DMS53 treated with DMSO at 0.1 percent for 48 hours (cell line): ENCODE results near the gene OR51E2.

Experiments
- DNase-seq: peaks from one replicate; lab custom pipeline; 2025; ENCODE audit not compliant: unreplicated experiment; lab: John Stamatoyannopoulos, UW

OR51E2 gene

GRCh38 chr11:4664183-4664582, 33.5 kb downstream of the OR51E2 start:
- DNase-seq: no peak

GRCh38 chr11:4662876-4663275, 34.8 kb downstream of the OR51E2 start:
- DNase-seq: no peak

- no peak for DNase-seq
These were observed 38.8 kb downstream of the OR51E2 start for GRCh38 chr11:4658629-4659445.

DNA sequence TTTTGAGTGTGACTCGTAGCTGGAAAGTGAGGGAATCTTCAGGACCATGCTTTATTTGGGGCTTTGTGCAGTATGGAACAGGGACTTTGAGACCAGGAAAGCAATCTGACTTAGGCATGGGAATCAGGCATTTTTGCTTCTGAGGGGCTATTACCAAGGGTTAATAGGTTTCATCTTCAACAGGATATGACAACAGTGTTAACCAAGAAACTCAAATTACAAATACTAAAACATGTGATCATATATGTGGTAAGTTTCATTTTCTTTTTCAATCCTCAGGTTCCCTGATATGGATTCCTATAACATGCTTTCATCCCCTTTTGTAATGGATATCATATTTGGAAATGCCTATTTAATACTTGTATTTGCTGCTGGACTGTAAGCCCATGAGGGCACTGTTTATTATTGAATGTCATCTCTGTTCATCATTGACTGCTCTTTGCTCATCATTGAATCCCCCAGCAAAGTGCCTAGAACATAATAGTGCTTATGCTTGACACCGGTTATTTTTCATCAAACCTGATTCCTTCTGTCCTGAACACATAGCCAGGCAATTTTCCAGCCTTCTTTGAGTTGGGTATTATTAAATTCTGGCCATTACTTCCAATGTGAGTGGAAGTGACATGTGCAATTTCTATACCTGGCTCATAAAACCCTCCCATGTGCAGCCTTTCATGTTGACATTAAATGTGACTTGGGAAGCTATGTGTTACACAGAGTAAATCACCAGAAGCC, 42.9 kb downstream of the OR51E2 start:
- DNase-seq: no peak

DNA sequence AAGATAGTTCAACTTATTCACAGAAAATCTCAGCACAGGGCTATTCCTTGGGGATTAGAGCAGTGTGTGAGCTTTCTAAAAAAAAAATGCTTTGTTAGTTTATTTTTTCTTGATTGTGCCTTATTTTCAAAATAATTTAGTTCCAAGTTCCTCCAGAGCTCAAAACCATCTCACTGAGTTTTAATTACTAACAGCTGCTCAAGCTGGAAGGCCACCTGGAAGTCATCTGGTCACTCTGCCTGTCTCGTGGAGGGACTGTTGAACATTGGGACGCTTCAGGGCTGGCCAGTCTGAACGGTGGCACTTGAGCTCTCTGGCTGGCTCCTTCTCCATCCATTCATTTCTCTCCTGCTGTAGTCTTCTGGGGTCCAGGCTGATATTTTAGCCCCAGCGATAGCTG, 49.9 kb downstream of the OR51E2 start:
- no peak for DNase-seq

DNA sequence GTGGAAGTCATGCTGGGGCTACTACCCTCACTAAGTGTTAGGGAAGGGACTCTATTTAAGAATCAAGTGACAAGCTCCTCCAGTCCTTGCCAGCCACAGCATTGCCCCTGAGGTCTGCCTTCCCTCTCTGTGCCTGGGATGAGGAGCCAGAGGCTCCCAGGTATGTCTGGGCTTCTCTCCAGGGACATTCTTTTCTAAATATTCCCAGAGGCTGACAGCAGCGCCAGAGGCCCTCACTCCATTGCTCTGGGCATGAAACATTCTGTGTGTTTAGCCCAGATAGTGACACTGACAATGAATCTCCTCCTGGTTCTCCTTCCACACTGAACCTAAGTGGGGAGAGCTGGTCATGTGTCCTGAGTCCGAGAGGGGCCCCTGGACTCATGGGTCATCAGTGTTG, 51.7 kb downstream of the OR51E2 start:
- no peak for DNase-seq

- no peak for DNase-seq
These were observed 53.4 kb downstream of the OR51E2 start for GRCh38 chr11:4644233-4644632.

DNA sequence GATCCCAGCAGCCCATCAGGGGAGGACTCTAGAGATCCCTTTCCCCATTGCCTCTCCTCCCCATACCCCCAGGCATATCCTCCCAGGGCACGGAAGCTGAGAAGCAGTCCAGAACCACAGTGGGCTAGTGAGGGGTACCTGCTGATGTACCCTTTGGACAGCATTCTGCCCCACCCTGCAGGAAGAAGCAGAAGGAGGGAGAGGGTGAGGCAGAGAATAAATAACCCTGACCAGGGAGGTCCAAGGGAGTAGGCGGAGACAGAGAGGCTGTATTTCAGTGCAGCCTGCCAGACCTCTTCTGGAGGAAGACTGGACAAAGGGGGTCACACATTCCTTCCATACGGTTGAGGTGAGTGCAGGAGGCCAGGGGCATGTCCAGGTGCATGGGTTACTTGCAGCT, 54.0 kb downstream of the OR51E2 start, which contains the start of gene OR51E1:
Gene OR51E1 (plus strand): TSS at position 301 of the 400 bp plus-strand sequence. CDS start 8,545 bp downstream, outside the sequence.
- DNase-seq: no peak

DNA sequence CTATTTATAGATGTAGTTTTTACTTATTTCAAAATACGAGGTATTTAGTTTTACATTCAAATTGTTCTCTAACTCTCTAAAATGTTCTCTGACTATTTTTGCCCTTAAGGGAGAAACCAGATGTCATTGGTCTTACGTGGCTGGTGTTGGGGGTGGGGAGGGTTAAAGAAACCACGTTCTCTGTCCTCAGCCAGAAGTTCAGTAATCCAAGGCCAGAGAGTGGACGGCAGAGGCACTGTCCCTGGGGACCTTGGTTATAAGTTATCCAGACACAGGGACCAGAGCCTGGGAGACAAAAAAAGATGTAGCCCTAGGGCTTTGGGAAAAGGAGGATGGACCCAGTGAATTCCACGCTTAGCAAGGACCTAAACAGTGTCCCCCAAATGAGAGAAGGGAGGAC, 54.6 kb downstream of the OR51E2 start:
- DNase-seq: no peak

DNA sequence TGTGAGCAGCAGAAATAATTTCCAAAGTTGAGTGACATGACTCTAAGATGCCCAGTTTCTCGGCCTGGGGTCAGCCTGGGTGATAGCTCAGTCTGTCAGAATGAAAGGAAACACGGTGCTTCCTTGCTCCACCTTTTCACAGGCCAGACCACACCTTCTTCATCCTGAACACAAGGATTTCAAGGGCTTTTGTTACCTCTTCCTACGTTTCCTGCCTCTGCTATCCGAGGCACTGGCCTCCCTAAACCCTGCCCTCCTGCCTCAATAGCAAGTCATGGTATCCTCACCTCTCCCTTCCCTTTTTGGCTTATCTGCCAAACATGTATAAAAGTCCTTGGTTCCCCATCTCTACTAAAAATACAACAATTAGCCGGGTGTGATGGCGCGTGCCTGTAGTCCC, 55.6 kb downstream of the OR51E2 start:
- no peak for DNase-seq

- DNase-seq: no peak
These were observed 56.2 kb downstream of the OR51E2 start for GRCh38 chr11:4641501-4641900.

DNA sequence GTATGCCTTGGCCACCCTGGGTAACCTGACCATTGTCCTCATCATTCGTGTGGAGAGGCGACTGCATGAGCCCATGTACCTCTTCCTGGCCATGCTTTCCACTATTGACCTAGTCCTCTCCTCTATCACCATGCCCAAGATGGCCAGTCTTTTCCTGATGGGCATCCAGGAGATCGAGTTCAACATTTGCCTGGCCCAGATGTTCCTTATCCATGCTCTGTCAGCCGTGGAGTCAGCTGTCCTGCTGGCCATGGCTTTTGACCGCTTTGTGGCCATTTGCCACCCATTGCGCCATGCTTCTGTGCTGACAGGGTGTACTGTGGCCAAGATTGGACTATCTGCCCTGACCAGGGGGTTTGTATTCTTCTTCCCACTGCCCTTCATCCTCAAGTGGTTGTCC, 57.7 kb downstream of the OR51E2 start:
- no peak for DNase-seq

- DNase-seq: no peak
These were observed 60.0 kb downstream of the OR51E2 start for GRCh38 chr11:4637662-4638047.

GRCh38 chr11:4636962-4637661, 60.5 kb downstream of the OR51E2 start, which contains the start of gene OR51D1:
TSS of gene OR51D1 (plus strand) at chr11:4637477. CDS start at chr11:4639791, 2,314 bp downstream.
- DNase-seq: peak; percentile 81

- DNase-seq: no peak
These were observed 61.5 kb downstream of the OR51E2 start for GRCh38 chr11:4636136-4636535.
